ENCODE measurements around the gene TNFRSF9. TPM values are rescaled to one million over a fixed set of nuclear protein-coding genes. Genes with fewer than 3 reads are reported as not detected.

The TNFRSF9 gene
- polyA plus RNA-seq, 1 donor (not counting 4 experiments of a cell fraction or from before 2014, with no cell fraction given): not detected

DNA sequence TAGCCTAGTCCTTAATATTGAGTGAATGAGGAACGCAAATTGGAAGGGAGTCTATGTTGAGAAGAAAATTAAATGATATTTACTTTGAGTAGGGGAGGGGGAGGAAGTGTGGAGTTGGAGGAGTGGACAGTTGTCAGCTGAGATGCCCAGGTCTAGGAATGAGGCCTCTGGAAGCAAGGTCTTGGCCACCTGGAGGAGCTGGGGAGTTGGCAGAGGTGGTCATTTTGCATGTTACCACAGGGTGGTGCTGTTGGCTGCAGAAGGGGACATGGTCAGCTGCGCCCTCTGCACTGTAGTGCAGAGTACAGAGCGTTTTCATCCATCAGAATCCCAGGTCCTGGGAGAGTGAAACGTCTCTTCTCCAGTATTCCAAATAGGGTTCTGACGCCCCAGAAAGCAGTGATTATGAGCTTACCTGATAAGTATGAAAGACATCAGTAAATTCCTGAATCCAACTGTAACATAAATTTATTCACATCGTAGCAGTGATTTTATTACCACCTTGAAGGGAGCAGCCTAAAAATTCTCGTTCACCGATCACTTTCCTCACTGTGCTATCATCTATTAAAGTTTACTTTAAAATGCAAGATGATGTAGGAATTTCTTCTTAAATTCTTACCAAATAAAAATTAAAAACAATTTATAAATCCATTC, 34.7 kb upstream of the TNFRSF9 start:
- dilution Hi-C loops (cut with MboI; ENCODE audit: extremely low pct_ligation_motif_present, low sequenced_read_pairs): no loop called here
- TF ChIP-seq, protein P1, sequence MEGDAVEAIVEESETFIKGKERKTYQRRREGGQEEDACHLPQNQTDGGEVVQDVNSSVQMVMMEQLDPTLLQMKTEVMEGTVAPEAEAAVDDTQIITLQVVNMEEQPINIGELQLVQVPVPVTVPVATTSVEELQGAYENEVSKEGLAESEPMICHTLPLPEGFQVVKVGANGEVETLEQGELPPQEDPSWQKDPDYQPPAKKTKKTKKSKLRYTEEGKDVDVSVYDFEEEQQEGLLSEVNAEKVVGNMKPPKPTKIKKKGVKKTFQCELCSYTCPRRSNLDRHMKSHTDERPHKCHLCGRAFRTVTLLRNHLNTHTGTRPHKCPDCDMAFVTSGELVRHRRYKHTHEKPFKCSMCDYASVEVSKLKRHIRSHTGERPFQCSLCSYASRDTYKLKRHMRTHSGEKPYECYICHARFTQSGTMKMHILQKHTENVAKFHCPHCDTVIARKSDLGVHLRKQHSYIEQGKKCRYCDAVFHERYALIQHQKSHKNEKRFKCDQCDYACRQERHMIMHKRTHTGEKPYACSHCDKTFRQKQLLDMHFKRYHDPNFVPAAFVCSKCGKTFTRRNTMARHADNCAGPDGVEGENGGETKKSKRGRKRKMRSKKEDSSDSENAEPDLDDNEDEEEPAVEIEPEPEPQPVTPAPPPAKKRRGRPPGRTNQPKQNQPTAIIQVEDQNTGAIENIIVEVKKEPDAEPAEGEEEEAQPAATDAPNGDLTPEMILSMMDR (optimal IDR thresholded peaks at IDR 0.05 in 1 of 3, IDR thresholded peaks at IDR 0.05 in 1 of 3, conservative IDR thresholded peaks at IDR 0.05 in 1 of 3; ENCODE audit: extremely low read depth in 1 of 3, insufficient read depth in 2 of 3, low read length in 3 of 3): peak; percentile 98 to 99 (median 98)
- TF ChIP-seq EZH2 (IDR thresholded peaks at IDR 0.05; ENCODE audit: low read length): no peak
- Histone ChIP-seq H3K9me1 (ENCODE audit: control insufficient read depth, extremely low read depth, insufficient read depth, low read length) (no peaks in the 10 kb centered on the region), H3K9me3 (ENCODE audit: control insufficient read depth, low read depth, low read length) (no peaks in the 10 kb centered on the region), H3K27me3 (ENCODE audit: control insufficient read depth, extremely low read depth, insufficient read depth, low read length) (no peaks in the 10 kb centered on the region), H3K4me2 (ENCODE audit: control insufficient read depth, extremely low read depth, insufficient read depth, low read depth, low read length) (no peak overlapping the region), H3K79me2 (ENCODE audit: control insufficient read depth, insufficient read depth, low read length) (peaks cover 23% of the 10 kb centered on the region), H4K20me1 (ENCODE audit: control insufficient read depth, extremely low read depth, insufficient read depth, low read length) (no peaks in the 10 kb centered on the region), H3K4me3 (ENCODE audit: control insufficient read depth in 2 of 3, extremely low read depth in 1 of 3, insufficient read depth in 2 of 3, low read depth in 1 of 3, low read length in 3 of 3) (no peak overlapping the region), H3K9ac (ENCODE audit: control insufficient read depth, extremely low read depth, insufficient read depth, low read length) (no peak overlapping the region), H3K4me1 (ENCODE audit: control insufficient read depth, extremely low read depth, insufficient read depth, low read length) (no peaks in the 10 kb centered on the region), H3K27ac (ENCODE audit: control insufficient read depth, insufficient read depth, low read length) (no peak overlapping the region), H3K36me3 (ENCODE audit: control insufficient read depth in 2 of 2, extremely low read depth in 1 of 2, insufficient read depth in 2 of 2, low read length in 2 of 2) (peaks cover 20 to 32% of the 10 kb centered on the region in 2 experiments), H2AFZ (ENCODE audit: control insufficient read depth, low read length) (no peak overlapping the region)
- DNase-seq (ENCODE audit: low read depth, low spot score): peak; percentile 40
- peak; percentile 96 for FAIRE-seq

DNA sequence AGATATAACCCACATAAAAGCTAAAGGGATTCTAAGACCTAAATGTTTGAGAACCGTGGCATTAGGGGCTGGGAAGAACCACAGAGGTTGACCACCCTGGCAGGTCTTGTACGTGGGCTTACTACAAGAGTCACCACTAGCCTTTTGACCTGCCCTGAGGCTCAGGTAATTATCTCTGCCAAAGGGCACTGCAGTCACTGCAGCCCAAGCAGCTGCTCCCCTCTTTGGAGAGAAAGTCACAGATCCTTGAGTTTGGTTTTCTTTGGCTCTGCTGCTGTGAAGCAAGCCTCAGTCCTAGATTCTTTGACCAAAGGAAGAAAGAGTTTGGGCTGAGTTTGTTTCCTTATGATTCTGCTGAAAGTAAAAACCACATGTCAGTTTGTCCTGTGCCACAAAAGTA, 32.4 kb upstream of the TNFRSF9 start:
- Histone ChIP-seq H3K9me3 (ENCODE audit: control insufficient read depth, low read depth, low read length) (no peaks in the 10 kb centered on the region), H3K79me2 (ENCODE audit: control insufficient read depth, insufficient read depth, low read length) (peaks cover 27% of the 10 kb centered on the region), H3K27me3 (ENCODE audit: control insufficient read depth, extremely low read depth, insufficient read depth, low read length) (no peaks in the 10 kb centered on the region), H4K20me1 (ENCODE audit: control insufficient read depth, extremely low read depth, insufficient read depth, low read length) (no peaks in the 10 kb centered on the region), H3K4me2 (ENCODE audit: control insufficient read depth, extremely low read depth, insufficient read depth, low read depth, low read length) (no peak overlapping the region), H3K4me1 (ENCODE audit: control insufficient read depth, extremely low read depth, insufficient read depth, low read length) (no peaks in the 10 kb centered on the region), H3K4me3 (ENCODE audit: control insufficient read depth in 2 of 3, extremely low read depth in 1 of 3, insufficient read depth in 2 of 3, low read depth in 1 of 3, low read length in 3 of 3) (no peak overlapping the region), H3K36me3 (ENCODE audit: control insufficient read depth in 2 of 2, extremely low read depth in 1 of 2, insufficient read depth in 2 of 2, low read length in 2 of 2) (peaks cover 15 to 26% of the 10 kb centered on the region in 2 experiments), H3K27ac (ENCODE audit: control insufficient read depth, insufficient read depth, low read length) (no peak overlapping the region), H3K9me1 (ENCODE audit: control insufficient read depth, extremely low read depth, insufficient read depth, low read length) (no peaks in the 10 kb centered on the region), H3K9ac (ENCODE audit: control insufficient read depth, extremely low read depth, insufficient read depth, low read length) (no peak overlapping the region), H2AFZ (ENCODE audit: control insufficient read depth, low read length) (no peak overlapping the region)
- DNase-seq (ENCODE audit: low read depth, low spot score) (no peak), FAIRE-seq (no peak)
- dilution Hi-C loops (cut with MboI; ENCODE audit: extremely low pct_ligation_motif_present, low sequenced_read_pairs): no loop called here
- TF ChIP-seq, protein P1 (optimal IDR thresholded peaks at IDR 0.05 in 1 of 3, IDR thresholded peaks at IDR 0.05 in 1 of 3, conservative IDR thresholded peaks at IDR 0.05 in 1 of 3; ENCODE audit: extremely low read depth in 1 of 3, insufficient read depth in 2 of 3, low read length in 3 of 3): no peak
- no peak for TF ChIP-seq EZH2 (IDR thresholded peaks at IDR 0.05; ENCODE audit: low read length)

Data from keratinocyte (primary cell).